Fibroblast of the conjunctiva (primary cell): Measurements from ENCODE around the gene GLUD1.
A peak's percentile ranks its signal among the peaks of the same experiment; 100 is the strongest.
"Not testable (repeated sequence)": the region's sequence is repeated elsewhere in the genome, so short reads cannot be mapped to it uniquely, and the experiment has no call there.

Experiments
- DNase-seq: peaks from one replicate; pipeline ENCODE4 v3.0.0-alpha.2; 2010; ENCODE audit warnings: low read depth

Gene GLUD1

DNA sequence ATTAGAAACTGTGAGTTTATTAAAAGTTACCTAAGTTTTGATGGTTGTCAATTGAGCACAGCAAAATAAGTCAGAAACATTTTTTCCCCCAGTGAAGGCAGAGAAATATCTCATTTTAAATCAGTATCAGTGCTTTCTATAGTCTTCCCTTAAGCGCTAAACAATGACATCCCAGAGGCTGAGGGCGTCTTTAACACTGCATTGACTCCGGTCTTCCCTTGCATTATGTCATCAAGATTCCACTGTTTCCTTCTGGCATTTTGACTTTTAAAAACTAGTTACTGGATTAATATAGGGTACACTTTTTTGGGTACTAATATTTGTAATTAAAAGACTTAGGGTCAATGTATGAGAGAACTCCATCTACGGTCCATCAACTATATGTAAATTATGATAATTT is 3.9 kb downstream of the GLUD1 start:
- DNase-seq, result no peak

DNA sequence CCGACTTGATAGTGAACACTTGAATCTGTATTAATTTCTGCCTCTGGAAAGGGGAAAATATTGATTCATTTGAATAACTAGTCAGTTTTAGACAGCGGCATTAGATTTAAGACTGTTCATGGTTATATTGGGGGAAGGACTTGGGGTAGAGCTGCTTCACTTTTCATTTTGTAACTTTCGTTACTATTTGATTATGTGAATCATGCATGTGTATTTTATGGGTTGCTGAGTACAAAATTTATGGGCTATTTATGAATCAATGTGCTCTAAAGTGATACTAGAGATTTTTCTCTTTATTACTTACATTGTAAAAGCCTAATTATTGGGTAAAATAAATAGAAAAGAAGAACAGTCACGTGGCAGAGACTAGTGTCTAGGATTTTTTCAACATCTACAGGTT is 4.9 kb downstream of the GLUD1 start:
- no peak for DNase-seq

DNA sequence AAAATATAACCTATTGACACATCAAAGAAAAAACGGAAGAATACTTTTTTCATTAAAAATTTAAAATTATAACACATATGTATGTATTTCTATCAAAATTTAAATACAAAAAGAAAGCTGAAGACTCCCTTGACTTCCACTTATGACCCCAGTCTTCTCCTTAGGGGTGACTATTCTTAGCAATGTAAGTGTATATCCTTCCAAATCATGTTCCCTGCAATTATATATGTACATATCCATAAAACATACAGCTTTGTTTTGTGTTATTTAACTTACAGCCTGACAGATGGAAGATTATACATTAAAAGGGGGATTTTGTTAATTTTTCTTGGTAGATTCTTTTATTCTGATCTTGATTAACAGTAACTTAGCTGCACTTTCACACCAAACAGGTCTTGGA is 9.1 kb downstream of the GLUD1 start:
- no peak for DNase-seq

DNA sequence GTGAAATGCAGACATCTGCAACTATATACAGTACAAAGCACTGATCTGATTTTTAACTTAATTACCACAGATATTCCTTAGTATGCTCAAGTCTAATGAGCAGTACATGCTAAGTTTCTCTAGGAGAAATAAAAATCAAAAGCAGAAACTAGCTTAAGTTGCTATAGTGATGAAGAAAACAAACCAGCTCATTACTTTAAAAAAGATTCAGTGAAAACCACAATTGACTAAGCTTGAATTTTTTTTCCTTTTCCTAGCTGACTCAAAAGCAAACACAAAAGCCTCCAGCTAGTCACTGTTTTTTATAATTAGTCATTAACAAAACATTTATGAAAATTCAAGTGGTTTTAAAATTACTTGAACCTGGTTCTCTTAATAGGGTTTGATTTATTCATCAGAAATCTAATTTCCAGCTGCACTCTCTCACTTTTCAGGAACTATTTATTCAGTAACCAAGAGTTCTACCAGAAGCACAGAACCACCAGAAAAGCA is 10.3 kb downstream of the GLUD1 start:
- peak; percentile 24 for DNase-seq

DNA sequence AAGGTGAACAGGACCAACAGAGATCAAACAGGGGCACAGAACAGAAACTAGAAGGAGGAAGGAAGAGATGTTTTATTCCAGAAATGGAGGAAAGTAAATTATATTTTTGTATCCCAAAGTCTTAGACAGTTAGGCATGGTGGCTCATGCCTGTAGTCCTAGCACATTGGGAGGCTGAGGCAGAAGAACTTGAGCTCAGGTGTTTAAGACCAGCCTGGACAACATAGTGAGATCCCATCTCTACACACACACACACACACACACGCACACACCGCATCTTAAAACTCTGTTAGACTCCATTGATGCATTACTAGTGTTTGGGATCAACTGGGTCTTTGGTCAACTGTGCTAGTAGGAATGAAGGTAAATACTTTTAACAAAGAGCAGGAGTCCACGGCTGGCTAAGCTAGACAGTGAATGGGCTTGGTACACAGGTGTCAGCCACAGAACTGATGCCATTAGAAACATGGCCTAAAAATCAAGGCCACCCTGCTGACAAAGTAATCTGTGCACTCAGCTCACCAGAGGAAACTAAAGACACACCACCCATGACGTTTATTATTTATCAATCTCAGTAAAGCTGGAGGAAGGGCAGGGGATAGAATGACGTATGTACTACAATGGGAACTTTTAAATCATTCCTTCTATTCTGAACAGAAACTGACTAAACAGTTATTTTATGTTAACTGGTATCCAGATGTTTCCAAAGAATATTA is 10.9 kb downstream of the GLUD1 start:
- peak; percentile 35 for DNase-seq

DNA sequence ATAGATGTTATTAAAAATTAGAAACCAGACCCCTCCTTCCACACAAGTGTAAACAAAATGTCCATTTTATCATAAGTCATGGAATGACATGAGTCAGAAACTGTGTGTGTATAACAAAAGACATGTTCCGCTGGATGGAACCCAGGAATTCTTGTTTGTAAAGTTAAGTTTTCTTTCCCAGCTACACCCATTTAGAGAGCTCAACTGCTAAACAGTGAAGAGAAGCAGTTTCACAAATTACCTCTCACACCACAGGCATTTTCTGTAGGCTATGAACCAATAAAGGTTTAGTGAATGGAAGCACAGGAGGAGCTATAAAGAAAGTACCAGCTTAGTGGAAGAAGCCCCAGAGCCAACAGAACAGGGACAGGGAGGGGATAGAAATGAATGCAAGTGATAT is 12.4 kb downstream of the GLUD1 start:
- DNase-seq, result peak; percentile 51

DNA sequence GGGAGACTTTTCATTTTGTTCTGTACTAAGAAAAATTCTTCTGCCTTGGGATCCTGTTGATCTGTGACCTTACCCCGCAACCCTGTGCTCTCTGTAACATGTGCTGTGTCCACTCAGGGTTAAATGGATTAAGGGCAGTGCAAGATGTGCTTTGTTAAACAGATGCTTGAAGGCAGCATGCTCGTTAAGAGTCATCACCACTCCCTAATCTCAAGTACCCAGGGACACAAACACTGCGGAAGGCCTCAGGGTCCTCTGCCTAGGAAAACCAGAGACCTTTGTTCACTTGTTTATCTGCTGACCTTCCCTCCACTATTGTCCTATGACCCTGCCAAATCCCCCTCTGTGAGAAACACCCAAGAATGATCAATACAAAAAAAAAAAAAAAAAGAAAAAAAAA is 13.1 kb downstream of the GLUD1 start:
- not testable (repeated sequence) for DNase-seq

DNA sequence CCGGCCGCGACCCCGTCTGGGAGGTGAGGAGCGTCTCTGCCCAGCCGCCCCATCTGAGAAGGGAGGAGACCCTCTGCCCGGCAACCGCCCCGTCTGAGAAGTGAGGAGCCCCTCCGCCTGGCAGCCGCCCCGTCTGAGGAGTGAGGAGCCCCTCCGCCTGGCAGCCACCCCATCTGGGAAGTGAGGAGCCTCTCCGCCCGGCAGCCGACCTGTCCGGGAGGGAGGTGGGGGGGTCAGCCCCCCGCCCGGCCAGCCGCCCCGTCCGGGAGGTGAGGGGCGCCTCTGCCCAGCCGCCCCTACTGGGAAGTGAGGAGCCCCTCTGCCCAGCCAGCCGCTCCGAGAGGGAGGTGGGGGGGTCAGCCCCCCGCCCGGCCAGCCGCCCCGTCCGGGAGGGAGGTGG is 14.0 kb downstream of the GLUD1 start:
- DNase-seq, result not testable (repeated sequence)

DNA sequence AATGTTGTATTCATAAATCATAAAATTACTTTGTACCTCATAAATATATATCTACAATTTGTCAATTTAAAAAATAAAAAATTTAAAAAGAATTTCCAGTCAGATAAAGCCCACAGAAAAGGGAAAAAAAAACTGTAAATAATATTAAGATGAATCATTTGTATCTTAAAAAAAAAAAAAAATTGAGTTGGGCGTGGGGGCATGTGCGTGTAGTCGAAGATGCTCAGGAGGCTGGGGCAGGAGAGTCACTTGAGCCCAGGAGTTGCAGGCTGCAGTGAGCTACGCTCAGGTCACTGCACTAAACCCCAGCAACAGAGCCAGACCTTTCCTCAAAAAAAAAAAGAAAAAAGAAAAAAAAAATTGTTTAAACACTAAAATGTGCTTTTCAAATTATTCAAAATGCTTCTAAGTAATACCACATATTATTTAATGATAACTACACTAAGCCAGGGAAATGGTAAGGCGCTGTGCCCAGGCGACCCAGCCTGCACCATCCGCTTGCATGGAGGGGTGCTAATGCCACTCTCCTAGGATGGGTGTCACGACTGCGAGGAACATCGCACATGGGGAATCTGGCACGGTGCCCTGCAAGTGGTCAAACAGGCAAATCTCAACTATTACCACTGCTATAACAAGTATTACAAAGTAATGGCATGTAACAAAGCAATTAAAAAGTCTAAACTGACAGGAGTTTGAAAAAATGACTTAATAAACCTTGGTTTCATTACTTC is 15.4 kb downstream of the GLUD1 start:
- DNase-seq, result no peak

DNA sequence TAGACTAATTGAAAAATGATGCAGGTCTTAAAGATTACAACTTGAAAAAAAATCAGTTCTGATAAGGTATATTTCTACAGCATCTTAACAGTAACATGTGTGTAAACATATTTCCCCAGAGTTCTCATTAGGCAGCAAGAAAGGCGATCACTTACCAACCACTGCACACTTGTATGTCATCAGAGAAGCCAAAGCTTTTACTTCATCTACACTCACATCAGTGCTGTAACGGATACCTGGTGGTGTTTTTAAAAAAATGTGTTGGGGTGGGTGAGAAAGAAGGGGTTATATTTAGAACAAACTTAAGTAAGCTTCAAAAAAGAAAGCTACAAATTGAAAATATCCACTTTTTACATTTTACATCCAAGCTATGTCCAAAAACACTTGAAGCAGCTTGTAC is 18.2 kb downstream of the GLUD1 start:
- DNase-seq, result not testable (repeated sequence)

DNA sequence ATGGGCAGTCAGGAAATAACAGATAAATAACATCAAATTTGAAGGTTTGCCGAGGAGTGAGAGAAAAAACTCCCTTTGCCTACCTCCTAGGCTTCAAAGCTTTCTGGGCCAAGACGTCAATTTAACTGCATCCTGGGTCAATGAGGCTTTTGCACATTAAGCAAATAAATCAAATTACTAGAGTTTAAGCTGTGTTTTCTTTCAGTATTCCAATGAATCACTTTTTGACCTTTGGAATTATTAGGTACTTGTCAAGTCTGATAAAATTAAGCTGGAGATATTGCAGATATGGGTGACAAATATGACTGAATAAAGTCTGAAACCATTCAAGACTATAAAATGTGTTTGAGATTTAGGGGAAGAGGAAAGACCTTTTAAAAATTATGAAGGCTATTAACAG is 22.2 kb downstream of the GLUD1 start:
- DNase-seq, result no peak

DNA sequence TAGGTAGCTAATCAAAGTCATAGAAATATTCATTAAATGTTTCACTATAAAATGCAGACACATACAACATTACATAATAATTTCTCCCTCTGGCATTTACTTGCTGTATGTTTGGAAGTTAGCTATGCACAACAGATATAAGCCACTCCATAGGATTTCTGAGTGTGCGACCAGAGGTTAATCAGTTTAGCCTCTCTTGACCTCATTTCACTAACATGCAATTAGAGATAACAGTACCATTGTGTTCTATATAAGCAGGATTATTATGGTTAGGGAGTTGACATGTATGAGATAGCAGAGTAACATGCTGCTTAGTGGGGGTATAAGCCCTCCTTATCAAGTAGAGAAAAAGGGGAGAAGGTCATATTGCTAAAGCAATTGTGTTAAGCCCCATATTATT is 26.4 kb downstream of the GLUD1 start:
- DNase-seq, result no peak

DNA sequence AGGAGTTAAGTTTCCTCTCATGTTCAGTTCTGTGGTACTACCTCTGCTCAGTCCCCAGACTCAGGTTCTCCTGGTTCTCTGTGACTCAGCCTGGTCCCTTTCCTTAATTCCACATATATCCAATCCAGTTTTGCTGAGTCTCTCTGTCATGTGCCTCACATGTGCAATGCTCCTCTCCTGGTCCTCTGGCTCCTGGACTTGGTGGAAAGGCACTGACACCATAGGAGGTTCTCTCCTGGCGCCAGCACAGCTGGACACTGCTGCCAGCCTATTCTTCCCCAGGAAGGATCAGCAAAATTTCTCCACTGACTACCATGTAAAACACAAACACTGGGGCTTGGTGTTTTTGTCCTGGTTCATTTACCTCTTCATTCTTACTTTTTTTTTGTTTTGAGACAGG is 27.8 kb downstream of the GLUD1 start:
- DNase-seq, result no peak

DNA sequence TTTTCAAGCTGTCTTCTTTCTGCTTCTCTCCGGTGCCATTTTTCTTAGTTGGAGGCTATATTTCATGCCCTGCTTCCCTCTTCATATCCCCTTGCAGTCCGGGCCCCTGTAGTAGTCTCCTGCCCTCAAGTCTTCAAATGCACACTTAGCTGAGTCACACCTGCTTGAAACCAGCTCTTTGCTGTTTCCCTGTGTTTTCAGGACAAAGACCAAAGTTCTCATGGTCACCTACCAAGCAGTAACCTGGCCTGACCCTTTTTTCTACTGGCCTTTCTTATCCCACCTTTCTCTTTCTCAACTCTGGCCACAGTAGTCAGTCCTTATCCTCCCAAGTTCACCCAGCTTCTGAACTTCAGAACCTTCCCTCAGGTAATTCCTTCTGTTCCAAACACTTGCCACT is 28.5 kb downstream of the GLUD1 start:
- DNase-seq, result no peak

DNA sequence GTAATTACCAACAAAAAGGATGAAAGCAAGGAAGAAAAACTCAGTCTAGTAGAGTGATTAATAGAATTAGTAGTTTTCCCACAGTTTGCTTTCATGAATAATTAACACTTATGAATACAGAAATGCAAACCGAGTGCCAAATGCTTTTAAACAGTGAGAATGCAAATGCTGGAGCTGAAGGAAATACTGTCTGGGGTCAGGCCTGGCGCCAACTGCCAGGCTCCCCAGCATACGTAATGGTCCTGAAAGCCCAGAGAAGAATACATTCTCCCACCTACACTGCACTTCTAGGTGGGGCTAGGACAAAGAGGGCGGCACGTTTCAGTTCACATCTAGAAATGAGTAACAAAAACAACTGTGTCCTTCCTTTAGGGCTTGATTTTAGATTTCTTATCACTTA is 30.0 kb downstream of the GLUD1 start:
- no peak for DNase-seq

DNA sequence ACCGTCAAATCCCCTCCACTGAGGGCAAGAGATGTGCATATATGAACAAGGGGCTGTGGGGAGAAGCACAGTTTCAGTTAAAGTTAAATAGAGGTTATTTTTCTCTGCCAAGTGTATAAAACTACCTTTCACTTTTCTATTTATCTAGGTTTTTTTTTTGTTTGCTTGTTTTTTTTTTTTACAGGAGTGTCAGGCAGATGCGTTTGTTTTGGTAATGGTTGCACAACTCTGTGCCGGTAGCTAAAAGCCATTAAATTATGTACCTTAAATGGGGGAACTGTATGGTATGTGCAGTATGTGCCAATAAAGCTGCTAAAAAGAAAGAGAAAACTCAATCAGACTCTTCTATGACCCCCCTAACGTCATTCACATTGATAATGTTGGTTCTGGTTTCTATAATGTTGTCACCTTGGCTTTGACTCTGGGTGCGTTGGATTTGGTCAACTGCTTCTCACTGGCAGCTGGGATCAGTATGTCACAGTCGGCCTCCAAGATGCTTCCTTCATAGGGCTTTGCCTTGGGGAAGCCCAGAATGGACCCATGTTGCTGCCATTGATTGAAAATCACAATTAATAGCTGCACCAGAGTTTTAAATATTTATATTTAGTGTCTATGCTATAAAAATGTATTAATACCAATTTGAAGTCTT is 34.2 kb downstream of the GLUD1 start:
- DNase-seq, result no peak

DNA sequence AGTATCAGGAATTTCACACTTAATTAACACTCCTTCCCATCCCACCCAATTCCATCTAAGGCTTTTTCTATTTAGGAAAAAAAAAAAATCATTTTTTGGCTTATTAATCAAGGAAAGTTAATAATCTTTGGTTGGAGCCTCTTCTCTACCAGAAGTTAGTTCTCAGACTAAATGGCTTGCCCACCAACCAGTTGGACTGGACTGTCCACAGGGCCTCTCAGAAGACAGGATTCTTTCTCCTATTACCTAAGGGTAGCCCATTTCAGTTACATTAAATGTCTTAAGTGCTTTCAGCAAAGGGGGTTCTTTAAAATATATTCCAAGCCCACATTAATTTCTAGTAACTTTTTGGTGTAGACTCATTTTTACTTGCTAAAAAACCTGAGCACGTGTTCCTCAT is 35.2 kb downstream of the GLUD1 start:
- DNase-seq, result no peak

DNA sequence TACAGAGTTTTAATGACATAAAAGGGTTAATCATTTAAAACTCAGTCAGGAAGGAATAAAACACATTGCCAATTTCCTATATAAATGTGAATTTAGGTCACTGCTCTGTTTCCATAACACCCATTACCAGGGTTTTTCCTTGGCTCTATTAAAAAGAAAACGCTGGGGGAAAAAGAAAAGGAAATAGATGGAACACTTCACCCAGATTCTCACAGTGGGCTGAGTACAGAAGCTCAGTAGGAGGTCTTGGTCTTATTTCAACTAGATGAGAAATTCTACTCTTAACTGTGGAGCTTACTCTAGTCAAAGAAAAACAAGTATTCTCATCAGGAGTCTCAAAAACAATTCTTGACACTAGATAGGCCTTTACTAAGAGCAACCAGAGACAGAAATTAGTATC is 36.5 kb downstream of the GLUD1 start:
- no peak for DNase-seq

DNA sequence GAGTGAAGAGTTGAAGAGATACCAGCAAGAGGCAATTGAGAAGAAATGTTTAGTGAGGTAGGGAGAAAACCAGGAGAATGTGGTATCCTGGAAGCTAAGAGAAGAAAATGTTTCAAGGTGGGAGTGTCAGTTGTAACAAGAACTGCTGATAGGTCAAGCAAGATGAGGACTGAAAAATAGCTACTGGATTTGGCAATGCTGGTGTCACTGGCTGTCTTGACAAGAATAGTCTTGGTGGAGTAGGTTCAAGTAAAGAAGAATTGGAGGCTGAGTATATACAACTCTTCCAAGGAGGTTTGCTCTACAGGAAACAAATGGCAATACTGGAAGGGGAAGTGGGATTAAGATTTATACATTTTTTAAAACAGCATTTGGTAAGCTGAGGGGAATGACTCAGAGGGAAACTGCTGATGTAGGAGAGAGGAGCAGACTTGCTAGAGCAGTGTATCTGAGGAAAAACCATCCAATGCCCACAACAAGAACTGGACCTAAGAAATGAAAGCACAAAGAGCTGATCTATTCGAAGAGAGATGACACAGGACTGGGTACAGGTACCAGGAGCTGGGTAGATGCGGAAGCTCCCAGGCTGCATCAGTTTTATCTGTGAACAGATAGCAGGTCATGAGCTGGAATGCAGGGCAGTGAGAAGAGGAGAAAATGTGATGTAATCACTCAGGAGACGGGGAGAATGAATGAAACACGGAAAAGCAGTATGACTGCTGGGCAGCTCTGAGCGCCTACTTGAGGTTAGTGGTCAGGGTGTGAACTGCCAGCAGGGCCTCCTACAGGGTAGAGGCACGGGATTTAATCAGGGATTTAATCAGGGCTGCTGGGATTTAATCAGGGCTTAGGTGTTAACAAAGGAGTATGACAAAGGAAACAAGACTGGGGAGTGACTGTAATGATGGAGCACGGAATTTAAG is 40.0 kb downstream of the GLUD1 start:
- DNase-seq, result no peak

DNA sequence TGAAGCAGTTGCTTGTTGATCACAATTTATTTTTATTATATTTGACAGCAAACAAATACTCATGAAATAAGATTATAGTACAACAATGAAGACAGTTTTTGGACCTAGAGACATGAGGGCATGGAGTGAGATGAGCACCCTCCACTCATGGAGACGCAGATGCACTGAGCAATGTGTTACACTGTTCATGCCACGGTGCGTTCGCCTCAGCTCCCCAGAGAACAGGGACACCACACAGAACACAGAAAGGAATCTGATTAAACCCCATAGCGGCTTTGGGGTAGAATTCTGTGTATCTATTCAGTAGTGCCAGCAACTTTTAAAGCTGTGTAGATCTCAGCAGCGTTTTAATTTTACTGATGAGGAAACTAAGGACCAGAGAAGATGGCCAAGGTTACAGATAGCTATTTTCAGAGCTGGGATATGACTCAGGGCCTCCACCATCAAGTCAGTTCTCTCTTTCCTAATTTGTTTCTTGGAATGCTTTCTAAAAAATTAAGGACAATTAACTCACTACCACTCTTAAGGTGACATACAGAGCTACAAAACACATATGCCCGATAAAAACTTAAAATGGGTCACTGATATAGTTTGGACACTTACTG is 41.0 kb downstream of the GLUD1 start:
- DNase-seq, result no peak

DNA sequence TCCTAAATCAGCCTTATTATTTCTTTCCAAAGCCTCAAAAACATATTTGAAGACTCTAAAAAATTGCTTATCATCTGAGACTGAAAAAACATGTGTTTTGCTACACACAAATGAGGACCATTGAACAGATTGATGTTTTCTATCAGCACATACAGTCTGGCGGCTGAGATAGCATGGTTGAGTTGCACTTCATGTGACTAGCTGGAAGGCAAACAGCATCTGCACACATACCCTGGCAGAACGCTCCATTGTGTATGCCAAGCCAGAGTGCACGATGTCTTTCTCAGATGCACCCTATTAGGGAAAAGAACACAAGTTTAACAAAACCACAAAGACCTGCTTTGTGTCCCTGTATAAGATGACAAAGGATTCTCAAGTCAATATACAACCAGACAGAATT is 41.5 kb downstream of the GLUD1 start:
- DNase-seq, result no peak
